HG03558 (cell line): ENCODE measurements around the gene SRC.

Experiments
- ATAC-seq: cut with Tn5 transposase; IDR thresholded peaks from one replicate; pipeline ENCODE4 v1.9.1; 2021; ENCODE audit warnings: moderate number of reproducible peaks; ENCODE audit not compliant: unreplicated experiment; ENCODE audit errors: extremely low read depth

Gene SRC

DNA sequence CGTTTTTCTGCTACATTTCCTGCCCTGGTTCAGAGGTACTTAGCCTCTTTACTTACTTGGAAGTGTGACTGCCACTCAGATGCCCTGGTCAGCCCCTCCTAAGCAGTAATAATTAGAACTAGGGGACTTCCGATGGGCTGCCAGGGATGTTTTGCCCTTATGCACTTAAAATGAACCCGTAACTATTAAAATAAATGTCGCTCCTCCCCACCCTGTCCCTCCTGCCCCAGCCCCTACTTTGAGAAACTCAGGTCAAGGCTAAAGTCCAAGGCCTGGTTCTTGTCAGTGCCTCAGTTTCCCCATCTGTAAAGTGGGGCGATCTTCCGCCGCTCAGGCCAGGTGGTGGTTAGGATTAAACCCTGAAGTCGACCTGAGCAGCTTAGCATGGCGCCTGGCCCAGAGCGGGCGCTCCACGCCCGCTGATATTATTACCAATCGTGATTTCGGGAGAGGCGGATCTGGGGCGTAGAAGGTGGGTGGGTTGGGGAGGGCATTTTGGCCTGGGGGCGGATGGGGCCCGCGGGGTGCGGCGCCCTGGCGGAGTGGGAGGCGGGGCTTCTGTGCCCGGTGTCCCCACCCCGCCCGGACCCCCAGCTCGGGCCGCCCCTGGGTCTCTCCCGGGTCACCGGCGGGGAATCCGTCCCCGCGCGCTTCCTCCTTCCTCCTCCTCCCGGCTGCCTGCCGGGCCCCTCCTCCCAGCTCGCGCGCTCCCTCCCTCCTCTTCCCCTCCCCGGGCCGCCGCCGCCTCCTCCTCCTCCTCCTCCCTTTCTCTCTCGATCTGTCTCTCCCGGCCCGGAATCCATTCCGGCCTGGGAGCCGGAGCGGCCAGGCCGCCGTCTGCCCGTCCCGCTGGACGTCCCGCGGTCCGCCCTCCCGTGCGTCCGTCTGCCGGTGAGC, at the start of gene SRC:
Gene SRC, plus strand, starts transcription at position 802 of the 897 bp plus-strand sequence. CDS start 38,014 bp downstream, outside the sequence.
- ATAC-seq = no peak

DNA sequence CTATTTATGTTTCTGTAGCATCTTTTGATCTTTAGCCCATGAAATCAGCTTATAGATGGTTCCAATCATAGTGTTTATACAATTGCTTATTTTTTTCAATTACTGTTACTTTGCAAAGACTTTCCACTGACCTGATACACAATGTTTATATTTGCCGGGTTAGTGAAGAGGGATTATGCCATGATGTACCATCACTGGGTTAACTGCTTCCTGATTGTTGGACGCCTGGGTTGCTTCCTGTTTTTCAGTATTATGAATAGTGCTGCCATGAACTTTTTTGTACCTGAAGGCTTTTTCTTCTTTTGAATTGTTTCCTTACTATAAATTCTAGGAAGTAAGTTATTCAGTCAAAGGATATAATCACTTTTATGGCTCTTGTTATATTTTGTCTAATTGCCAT, 49.6 kb upstream of the SRC start:
- no peak for ATAC-seq

DNA sequence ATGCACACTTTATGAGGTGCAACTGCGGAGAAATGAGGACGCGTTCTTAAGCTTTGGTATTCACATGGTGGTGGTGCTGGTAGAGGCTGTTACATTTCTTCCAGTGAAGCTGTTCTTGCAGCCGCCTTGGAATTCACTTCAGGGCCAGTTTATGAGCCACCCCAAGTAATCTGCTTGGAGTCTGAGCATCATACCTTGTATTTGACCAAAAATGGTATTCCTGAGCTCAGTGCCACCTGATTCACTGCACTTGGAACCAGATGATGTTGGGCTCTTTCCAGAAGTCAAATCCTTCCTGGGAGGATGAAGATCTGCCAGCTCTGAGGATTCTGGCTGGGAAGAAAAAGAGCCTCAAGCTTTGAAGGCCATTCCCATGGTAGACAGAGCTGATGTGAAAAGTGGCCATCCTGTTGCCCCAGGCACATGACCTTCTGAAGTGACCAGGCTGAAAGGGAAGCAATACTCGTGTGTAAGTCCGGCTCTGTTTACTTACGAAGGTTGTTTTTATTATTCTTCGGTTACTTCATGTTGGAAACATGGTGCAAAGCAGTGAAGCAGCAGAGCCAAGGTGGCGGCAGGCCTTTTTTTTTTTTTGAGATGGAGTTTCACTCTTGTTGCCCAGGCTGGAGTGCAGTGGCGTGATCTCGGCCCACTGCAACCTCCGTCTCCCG, 48.7 kb upstream of the SRC start:
- no peak for ATAC-seq

DNA sequence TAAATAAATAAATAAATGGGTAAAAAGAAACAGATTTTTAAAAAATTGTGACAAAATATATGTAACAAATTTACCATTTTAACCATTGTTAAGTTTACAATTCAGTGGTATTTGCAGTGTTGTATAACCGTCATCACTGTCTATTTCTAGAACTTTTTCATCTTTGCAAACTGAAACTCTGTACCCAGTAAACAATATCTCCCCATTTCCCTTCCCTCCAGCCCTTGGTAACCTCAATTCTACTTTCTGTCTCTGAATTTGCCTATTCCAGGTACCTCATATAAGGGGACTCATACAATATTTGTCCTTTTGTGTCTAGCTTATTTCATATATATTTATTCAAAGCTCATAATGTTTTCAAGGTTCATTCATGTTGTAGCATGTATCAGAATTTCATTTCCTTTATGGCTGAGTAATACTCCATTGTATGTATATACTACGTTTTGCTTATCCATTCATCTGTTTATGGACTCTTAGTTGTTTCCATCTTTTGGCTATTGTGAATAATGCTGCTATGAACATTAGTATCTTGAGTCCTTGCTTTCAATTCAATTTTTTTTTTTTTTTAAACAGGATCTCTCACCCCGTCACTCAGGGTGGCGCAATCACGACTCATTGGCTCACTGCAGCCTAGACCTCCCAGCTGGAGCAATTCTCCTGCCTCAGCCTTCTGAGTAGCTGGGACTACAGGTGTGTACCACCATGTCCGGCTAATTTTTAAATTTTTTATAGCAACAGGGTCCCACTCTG, 47.6 kb upstream of the SRC start:
- no peak for ATAC-seq

DNA sequence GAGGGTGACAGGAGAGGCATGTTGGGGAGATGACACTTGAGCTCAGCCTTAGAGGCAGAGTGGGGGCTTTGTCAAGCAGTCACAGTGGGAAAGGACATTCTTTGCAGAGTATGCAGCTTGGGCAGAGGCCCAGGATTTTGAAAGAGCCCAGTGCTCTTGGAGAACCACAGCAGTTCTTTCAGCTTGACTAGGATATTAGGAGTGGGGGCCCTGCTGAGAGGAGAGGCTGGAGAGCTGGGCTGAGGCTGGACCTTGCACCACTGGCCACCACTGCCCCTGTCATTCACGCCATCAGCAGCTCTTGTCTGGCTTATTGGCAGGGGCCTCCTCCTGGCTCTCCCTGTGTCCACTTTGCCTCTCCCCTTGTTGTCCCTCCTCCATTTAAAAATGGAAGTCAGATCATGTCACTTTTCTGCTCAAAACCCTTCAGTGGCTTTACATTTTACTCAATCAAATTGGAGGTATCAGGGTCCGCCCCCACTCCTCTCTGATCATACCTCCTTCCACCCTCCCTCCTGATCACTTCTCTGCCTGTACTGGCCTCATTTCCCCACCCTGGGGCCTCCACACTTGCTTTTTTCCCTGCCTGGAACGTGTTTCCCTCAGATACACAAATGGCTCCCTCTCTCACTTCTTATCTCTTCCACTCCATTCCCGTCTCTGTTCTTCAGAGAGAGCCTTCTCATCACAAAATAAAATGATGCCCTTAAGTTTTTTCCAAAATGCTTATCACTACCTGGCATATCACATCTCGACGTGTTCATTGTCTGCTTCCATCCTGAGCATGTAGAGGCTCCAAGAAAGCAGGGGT, 46.0 kb upstream of the SRC start:
- ATAC-seq = no peak

DNA sequence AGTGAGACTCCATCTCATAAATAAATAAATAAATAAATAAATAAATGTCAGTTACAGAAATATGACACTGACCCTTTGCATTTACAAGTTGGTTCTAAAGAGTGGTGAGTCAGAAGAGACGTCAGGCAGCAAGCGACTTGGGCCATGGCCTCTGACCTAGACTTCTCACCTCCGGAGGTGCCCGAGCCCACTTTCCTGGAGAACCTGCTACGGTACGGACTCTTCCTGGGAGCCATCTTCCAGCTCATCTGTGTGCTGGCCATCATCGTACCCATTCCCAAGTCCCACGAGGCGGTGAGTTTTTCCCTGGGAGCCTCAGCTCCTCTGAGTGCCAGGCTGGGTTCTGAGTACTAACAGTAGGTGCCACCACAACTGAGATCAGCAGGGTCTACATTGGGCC, 44.8 kb upstream of the SRC start:
- ATAC-seq = no peak

DNA sequence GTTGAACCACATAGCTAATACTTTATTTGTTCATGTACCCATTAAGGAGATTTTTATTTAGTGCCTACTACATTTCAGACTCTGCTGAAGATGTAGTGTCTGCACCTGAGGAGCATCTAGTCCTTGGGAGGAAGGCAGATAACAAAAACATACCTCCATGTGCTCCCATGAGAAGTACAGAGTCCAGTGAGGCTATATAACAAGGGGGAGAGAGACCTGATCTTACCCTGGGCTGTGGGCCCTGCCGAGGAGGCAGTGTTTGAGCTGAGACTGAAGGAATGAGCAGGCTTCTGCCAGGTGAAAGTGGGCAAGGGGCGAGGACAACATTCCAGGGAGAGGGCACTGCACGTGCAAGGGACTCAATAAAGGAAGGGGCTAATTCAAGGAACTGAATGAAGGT, 44.4 kb upstream of the SRC start:
- no peak for ATAC-seq

DNA sequence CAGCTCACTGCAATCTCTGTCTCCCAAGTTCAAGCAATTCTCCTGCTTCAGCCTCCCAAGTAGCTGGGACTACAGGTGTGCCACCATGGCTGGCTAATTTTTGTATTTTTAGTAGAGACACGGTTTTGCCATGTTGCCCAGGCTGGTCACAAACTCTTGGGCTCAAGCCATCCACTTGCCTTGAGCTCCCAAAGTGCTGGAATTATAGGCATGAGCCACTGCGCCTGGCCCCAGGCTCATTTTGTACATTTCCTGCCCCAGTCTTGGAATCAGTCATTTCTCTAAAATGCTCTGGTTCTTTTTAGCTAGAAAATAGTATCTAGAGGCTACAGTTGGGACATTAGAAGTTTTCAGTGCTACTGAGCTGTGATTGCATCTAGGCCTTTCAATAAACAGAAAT, 43.0 kb upstream of the SRC start:
- no peak for ATAC-seq

DNA sequence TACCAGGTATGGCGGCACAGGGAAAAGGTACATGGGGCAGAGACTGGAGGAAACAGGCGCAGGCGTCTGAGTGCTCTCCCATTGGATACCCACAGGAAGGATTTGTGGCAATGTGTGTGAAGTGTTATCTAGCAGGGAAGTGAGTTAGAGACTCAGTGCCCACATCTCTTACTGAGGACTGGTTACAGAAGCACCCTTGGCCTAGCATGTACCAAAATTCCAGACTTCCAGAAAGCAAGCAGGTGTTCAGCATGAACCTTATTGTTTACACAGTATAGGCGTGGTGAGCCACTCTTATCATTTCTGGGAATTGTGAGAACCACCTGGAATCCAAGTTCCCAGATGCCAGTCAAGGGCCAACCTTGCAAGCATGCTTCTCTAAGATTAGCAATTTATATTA, 42.3 kb upstream of the SRC start:
- ATAC-seq = no peak

DNA sequence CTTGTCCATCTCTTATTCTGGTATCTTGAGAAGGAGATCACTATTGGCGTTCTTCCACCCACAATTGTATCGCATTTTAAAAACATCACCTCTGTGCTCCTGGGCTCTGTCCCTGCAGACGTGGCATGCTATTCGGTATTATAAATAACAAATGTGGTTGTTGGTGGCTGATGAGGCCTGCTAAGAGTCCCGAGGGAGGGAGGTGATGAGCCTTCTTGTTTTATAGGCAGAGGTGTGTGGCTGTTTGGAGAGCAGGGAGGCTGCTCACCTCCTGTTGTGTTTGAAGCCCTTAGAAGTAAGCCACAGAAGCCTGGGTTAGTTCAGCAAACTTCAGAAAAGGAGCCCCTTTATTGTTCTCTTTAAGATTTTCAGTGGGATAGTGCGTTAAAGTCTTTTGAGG, 40.9 kb upstream of the SRC start:
- ATAC-seq = no peak

DNA sequence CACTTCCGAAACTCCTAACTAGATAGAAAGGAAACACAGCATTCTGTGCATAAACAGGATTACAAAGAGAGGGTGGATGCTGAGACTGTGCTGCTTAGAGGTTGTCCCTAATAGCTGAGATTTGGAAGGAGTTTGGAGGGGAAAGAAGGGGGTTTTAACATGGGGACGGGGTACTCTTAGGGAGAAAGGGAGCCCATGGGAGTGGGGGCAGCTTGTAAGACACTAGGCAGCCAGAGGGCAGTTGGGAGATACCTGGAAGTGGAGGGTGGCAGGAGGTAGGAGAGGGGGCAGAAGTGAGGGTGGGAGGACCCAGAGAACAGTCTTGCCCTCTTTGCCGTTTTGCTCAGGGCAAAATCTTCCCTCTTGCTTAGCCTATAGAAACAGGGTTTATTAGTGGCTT, 40.1 kb upstream of the SRC start:
- ATAC-seq = no peak

DNA sequence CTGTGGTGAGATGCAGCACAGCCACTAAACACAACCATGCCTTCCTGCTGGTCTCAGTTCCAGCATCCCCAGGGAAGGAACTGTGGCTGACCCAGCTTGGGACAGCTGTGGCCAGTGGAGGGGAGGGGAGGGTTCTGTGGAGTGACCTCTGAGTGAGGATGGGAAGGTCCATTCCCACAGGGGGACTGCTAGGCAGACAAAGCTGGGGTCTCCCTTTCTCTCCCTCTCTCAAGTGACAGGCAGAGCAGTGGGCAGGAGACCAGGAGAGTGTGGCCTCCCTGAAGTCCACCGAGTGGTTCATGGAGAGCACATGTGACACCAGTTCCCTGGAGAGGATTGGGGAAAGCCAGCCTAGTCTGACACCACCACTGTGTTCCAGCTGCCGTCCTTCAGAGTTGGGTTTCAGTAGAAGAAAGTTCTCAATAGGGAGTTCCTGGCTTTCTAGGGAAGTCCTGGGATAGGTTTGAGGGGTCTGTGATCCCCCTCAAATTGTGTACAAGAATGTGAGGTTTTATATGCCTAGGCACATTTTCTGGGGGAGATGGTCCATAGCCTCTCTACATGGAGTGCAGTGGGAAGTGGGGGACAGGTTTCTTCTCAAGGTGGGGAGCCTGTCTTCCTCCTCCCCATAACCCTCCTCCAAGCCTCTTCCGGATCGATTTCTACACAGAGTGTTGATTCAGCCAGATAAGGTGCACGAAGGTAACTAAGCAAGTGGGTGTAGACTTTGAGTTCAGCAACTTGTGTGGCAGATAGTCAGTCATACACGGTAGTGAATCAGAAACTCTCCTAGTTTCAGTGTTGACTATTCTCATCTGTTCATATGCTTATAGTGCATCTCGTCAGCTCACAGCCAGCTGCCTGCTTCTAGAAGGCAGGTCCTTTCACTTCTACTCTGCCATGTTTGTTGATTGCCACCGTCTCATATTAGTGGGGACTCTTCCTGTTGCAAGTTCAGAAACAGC, 37.6 kb upstream of the SRC start:
- no peak for ATAC-seq

DNA sequence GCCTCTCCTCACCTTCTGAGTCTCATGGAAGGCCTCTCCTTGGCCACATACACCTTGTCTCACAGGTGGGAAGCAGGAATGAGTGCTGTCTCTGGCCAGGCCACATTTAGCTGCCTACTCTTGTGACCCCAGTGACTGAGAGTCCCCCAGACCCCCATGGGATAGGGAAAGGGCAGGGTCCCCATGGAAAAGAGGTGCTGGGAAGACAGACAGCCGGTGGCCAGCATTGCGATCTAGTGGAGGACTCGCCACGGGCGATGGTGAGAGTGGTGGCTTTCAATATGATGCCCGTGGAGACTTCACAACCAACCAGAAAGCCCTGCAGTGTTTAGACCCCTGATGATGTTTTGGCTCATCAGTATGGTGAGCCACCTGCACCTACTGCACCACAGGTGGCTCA, 36.6 kb upstream of the SRC start:
- no peak for ATAC-seq

DNA sequence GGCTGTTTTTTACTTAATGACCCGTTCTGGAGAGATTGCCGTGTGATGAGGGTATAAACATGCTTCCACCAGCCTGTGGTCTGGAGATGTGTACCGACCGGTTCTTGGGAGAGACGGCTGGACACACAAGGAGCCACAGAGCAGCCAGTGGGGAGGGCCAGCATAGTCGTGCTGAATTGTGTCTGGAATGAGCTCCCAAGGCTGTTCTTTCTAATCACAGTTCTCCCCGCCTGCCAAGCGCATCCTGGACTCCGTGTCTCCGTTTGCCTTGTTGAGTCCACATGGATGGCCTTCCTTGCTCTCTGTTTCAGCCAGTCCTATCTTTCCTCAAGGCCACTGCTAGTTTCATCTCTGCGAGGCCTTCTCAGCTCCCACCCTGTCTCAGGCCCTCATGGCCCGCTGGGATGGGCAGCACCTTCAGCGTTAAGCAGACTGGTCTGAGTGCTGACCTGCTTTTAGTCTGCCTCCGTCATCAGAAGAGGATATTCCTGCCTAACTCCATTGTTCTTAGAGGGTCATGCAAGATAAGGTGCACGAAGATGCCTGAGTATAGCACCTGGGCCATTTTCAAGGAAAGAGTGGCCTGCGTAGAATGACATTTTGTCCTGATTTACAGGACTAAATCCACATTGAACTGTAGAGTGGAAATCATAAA, 35.9 kb upstream of the SRC start:
- no peak for ATAC-seq

DNA sequence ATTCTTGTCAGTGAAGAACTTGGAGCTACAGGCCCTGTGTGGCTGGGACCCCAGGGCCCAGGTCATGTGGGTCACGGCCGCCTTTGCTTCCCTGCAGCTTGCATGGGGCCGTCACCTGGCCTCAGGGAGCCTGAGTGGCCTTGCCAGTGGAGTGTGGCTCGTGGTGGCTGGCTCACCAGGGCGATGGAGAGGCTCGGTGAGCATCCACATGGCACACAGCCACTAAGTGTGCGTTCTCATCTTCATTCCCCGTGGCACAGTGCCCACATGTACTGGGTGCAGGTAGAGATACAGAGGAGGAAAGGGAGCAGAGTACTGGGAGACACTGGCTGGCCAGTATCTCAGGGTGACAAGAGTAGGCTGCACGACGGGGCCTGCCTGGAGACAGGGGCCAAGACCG, 35.0 kb upstream of the SRC start:
- ATAC-seq = no peak

DNA sequence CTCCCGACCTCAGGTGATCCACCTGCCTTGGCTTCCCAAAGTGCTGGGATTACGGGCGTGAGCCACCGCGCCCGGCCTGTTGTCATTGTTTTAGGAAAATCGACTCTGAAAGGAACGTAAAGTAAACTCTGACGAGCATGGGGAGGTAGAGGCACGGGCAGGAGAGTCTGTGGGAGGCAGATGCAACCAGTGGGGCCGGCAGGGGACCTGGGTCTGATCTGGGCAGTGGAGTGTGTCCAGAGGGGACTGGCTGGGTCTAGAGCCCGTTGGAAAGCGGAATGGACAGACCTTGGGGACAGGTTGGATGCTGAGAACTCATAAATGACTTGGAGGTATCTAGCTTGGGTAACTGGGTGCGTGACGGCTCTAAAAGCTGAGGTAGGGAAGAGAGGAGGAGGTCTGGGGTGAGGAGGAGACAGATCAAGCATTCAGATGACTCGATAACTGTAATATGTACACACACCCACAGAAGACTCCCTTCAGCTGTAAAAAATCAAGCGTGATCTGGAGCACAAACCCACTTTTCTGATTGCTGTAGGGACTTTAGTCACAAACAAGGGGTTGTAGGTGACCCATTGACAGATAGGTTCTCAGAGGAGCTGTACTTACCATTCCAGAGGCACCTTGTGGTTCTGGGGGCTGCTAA, 34.1 kb upstream of the SRC start:
- ATAC-seq = no peak

DNA sequence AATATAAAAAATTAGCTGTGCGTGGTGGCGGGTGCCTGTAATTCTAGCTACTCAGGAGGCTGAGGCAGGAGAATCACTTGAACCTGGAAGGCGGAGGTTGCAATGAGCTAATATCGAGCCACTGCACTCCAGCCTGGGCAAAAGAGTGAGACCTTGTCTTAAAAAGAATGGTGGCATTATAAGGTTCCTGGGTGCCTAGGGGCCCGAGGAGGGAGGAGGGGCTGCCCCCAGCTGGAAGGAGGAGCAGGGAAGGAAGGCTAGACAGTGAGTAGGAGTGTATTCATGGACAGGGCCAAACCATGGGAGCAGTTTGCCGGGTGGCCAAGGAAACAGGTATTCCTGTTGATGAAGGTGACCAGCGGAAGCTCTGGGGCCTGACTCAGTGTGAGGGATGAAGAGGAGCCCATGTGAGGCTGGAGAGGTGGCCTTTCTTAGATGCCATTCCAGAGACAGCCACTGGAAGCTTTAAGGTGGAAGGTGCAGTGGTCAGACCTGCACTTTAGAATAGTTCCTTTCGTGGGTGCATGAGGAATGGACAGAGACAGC, 32.3 kb upstream of the SRC start:
- ATAC-seq = no peak

DNA sequence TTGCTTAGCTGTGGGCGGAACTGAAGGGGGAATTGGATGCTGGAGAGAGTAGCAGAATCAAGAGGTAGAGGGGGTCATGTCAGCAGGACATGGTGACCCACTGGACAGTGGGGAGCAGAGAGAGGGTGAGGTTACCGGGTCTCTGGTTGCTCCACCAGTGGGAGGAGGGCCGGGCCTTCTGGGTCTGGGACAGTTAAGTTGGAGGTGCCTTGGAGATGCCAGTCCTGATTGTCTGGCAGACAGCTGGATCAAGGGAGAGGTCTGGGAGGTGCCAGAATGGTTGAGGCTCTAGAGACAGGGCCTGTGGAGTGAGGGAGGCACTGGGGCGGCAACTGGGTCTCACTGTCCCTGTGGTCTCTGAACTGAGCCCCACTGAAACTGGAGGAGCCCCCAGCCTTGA, 31.8 kb upstream of the SRC start:
- no peak for ATAC-seq
